Activated B cell treated with CpG ODN at 0.5 μM for 24 hours (primary cell): Measurements from ENCODE around the gene DPPA5. TPM values are rescaled to one million over a fixed set of nuclear protein-coding genes. Genes with fewer than 3 reads are reported as not detected.

Experiments
- ATAC-seq: fragments of 200-7000 bp; cut with Tn5 transposase; one replicate; pipeline ENCODE4 v1.10.0; 2021; ENCODE audit warnings: low read depth, mild to moderate bottlenecking, moderate library complexity
- CTCF ChIA-PET: fragments of 350-600 bp; sonication (Branson Sonifier 250); formaldehyde crosslinking; loops from one replicate; lab custom pipeline; 2021; ENCODE audit warnings: antibody characterized with exemption; lab: Charles Lee
- POLR2A ChIA-PET: fragments of 350-600 bp; sonication (Branson Sonifier 250); formaldehyde crosslinking; loops from one replicate; lab custom pipeline; 2021; ENCODE audit warnings: antibody characterized with exemption; lab: Charles Lee
- DNase-seq: peaks from one replicate; pipeline ENCODE4 v3.0.0; 2022
- H3K27ac Mint-ChIP-seq: one replicate; pipeline ENCODE4 v1.8.0; 2020; ENCODE audit warnings: mixed read lengths
- H3K27me3 Mint-ChIP-seq: one replicate; pipeline ENCODE4 v1.8.0; 2021; ENCODE audit warnings: mixed read lengths
- H3K36me3 Mint-ChIP-seq: one replicate; pipeline ENCODE4 v1.8.0; 2021; ENCODE audit warnings: low read depth, mixed read lengths
- H3K4me1 Mint-ChIP-seq: one replicate; pipeline ENCODE4 v1.8.0; 2021; ENCODE audit warnings: mixed read lengths
- H3K4me3 Mint-ChIP-seq: one replicate; pipeline ENCODE4 v1.8.0; 2020; ENCODE audit warnings: mild to moderate bottlenecking, mixed read lengths
- H3K9me3 Mint-ChIP-seq: one replicate; pipeline ENCODE4 v1.8.0; 2020; ENCODE audit warnings: mixed read lengths
- CTCF ChIP-seq: fragments of 200-600 bp; IDR thresholded peaks from one replicate; pipeline ENCODE4 v1.8.0; 2022; ENCODE audit warnings: antibody characterized with exemption, mild to moderate bottlenecking
- intact Hi-C: fragments of 100-400 bp; cut with micrococcal nuclease; formaldehyde crosslinking; loops from one replicate; pipeline ENCODE4 v1.15.1; 2024
- total RNA-seq: library from RNA; stranded (reverse); gene quantifications from 2 replicates; pipeline ENCODE4 v1.2.3, GENCODE V29; 2022

Gene DPPA5
- total RNA-seq, 1 donor from 2014 or later, result not detected

GRCh38 chr6:73362358-73362757 is 8.3 kb upstream of the DPPA5 start, which contains the start of gene KHDC3L:
KHDC3L (plus strand) TSS chr6:73362658; CDS start chr6:73362730, 72 bp downstream.
- H3K36me3 Mint-ChIP-seq, result no peaks in the 10 kb centered on the region
- no peaks in the 10 kb centered on the region for H3K9me3 Mint-ChIP-seq
- ChIA-PET POLR2A (no interaction called here), CTCF (no interaction called here)
- intact Hi-C loops, result no loop called here
- H3K4me3 Mint-ChIP-seq, result no peak within 1 kb of the TSS
- ATAC-seq, result no peak
- no peak for TF ChIP-seq CTCF
- peaks cover 5% of the 10 kb centered on the region for H3K27me3 Mint-ChIP-seq
- H3K27ac Mint-ChIP-seq, result no peak within 1 kb of the TSS
- no peak for DNase-seq
- H3K4me1 Mint-ChIP-seq, result no peaks in the 10 kb centered on the region

GRCh38 chr6:73349311-73349710 is 4.8 kb downstream of the DPPA5 start:
- Mint-ChIP-seq H3K27ac (no peak overlapping the region), H3K27me3 (peaks cover 39% of the 10 kb centered on the region), H3K9me3 (no peaks in the 10 kb centered on the region), H3K36me3 (no peaks in the 10 kb centered on the region), H3K4me3 (no peak overlapping the region), H3K4me1 (no peaks in the 10 kb centered on the region)
- intact Hi-C loops, result no loop called here
- DNase-seq, result no peak
- ATAC-seq, result no peak
- ChIA-PET POLR2A (no interaction called here), CTCF (interaction anchor here (0.7 to 1.4 kb wide), 2 partner anchors 23 to 1820 kb away, joined by 3 to 5 read pairs; no protein-coding TSS in a partner anchor)
- TF ChIP-seq CTCF, result no peak

- Mint-ChIP-seq H3K4me1 (no peaks in the 10 kb centered on the region), H3K36me3 (no peaks in the 10 kb centered on the region), H3K9me3 (no peaks in the 10 kb centered on the region), H3K27ac (no peak overlapping the region), H3K4me3 (no peak overlapping the region), H3K27me3 (peaks cover 39% of the 10 kb centered on the region)
- ChIA-PET POLR2A (no interaction called here), CTCF (interaction anchor here (1.4 kb wide), 1 partner anchor 22 kb away, joined by 5 read pairs; no protein-coding TSS in a partner anchor)
- DNase-seq (no peak), ATAC-seq (no peak)
- intact Hi-C loops, result no loop called here
- TF ChIP-seq CTCF, result no peak
These were observed 5.4 kb downstream of the DPPA5 start for GRCh38 chr6:73348550-73349204.

- Mint-ChIP-seq H3K27ac (no peak overlapping the region), H3K36me3 (no peaks in the 10 kb centered on the region), H3K27me3 (peaks cover 14% of the 10 kb centered on the region), H3K9me3 (no peaks in the 10 kb centered on the region), H3K4me3 (no peak overlapping the region), H3K4me1 (no peaks in the 10 kb centered on the region)
- DNase-seq, result no peak
- ChIA-PET POLR2A (no interaction called here), CTCF (no interaction called here)
- no peak for ATAC-seq
- TF ChIP-seq CTCF, result no peak
- intact Hi-C loops, result no loop called here
These were observed 10.9 kb downstream of the DPPA5 start for GRCh38 chr6:73343164-73343563.

GRCh38 chr6:73342174-73342573 is 11.9 kb downstream of the DPPA5 start:
- H3K4me3 Mint-ChIP-seq, result no peak overlapping the region
- H3K27me3 Mint-ChIP-seq, result peaks cover 6% of the 10 kb centered on the region
- DNase-seq, result no peak
- CTCF ChIA-PET, result no interaction called here
- H3K36me3 Mint-ChIP-seq, result no peaks in the 10 kb centered on the region
- H3K9me3 Mint-ChIP-seq, result no peaks in the 10 kb centered on the region
- POLR2A ChIA-PET, result no interaction called here
- no peak for ATAC-seq
- H3K27ac Mint-ChIP-seq, result no peak overlapping the region
- H3K4me1 Mint-ChIP-seq, result no peaks in the 10 kb centered on the region
- intact Hi-C loops, result no loop called here
- TF ChIP-seq CTCF, result no peak
